ENCODE measurements around the gene DPP7. TPM values are rescaled to one million over a fixed set of nuclear protein-coding genes. Genes with fewer than 3 reads are reported as not detected.
A peak's percentile ranks its signal among the peaks of the same experiment; 100 is the strongest.
"Not testable (repeated sequence)": the region's sequence is repeated elsewhere in the genome, so short reads cannot be mapped to it uniquely, and the experiment has no call there.

The DPP7 gene
- total RNA-seq, 1 experiment from 2014 or later: 230 TPM

GRCh38 chr9:137127301-137128157, 13.0 kb upstream of the DPP7 start:
- Histone ChIP-seq H3K4me1 (0 out of 2 replicates have a peak, but pooled peaks cover 9% of the 10 kb centered on the region), H3K36me3 (ENCODE audit: control insufficient read depth, insufficient read depth, low read length) (no peaks in the 10 kb centered on the region), H3K27me3 (replicated peaks; ENCODE audit: control insufficient read depth, insufficient read depth, low read length) (no peaks in the 10 kb centered on the region), H3K4me3 (ENCODE audit: low read depth, low read length) (peak overlapping the region; percentile 87), H3K9me3 (no peaks in the 10 kb centered on the region)
- H3K4me3 Mint-ChIP-seq (ENCODE audit: unreplicated experiment): peak overlapping the region; percentile 82
- H3K36me3 Mint-ChIP-seq (ENCODE audit: insufficient read depth, unreplicated experiment): peaks cover 10% of the 10 kb centered on the region
- peaks cover 21% of the 10 kb centered on the region for H3K4me1 Mint-ChIP-seq (ENCODE audit: low read depth, unreplicated experiment)
- no TSS peak for BruUV-seq (replicated peaks)
- TF ChIP-seq CTCF (IDR thresholded peaks at IDR 0.05; ENCODE audit: insufficient read depth in 1 of 2, low read depth in 1 of 2, low read length in 1 of 2, severe bottlenecking in 1 of 2, unreplicated experiment in 1 of 2): peak in 1 of 2 experiments; percentile 4
- intact Hi-C loops (cut with micrococcal nuclease; ENCODE audit: unreplicated experiment): loop anchor here (5.0 kb wide), 1 partner anchor 40 kb away; no protein-coding TSS in a partner anchor
- peak in 1 of 2 experiments; percentile 57 for DNase-seq
- peak overlapping the region; percentile 89 for H3K27ac Mint-ChIP-seq (ENCODE audit: unreplicated experiment)
- POLR2A ChIA-PET: interaction anchor here (0.6 to 1.5 kb wide), 5 partner anchors 42 to 335 kb away, joined by 3 to 6 read pairs (median 3); partner anchors contain the start of genes LRRC26 and TUBB4B
- CTCF ChIA-PET: interaction anchor here (0.7 to 1.2 kb wide), 9 partner anchors 15 to 109 kb away, joined by 3 to 12 read pairs (median 5); partner anchors contain the start of genes ANAPC2, MAN1B1, RNF224 and SSNA1
- H3K9me3 Mint-ChIP-seq (ENCODE audit: unreplicated experiment): no peaks in the 10 kb centered on the region
- no peaks in the 10 kb centered on the region for H3K27me3 Mint-ChIP-seq (ENCODE audit: insufficient read depth, unreplicated experiment)

GRCh38 chr9:137126786-137127185, 12.3 kb upstream of the DPP7 start:
- TF ChIP-seq CTCF (IDR thresholded peaks at IDR 0.05; ENCODE audit: insufficient read depth in 1 of 2, low read depth in 1 of 2, low read length in 1 of 2, severe bottlenecking in 1 of 2, unreplicated experiment in 1 of 2): no peak
- Histone ChIP-seq H3K9me3 (no peaks in the 10 kb centered on the region), H3K4me3 (ENCODE audit: low read depth, low read length) (peak overlapping the region; percentile 40), H3K27me3 (replicated peaks; ENCODE audit: control insufficient read depth, insufficient read depth, low read length) (no peaks in the 10 kb centered on the region), H3K36me3 (ENCODE audit: control insufficient read depth, insufficient read depth, low read length) (no peaks in the 10 kb centered on the region), H3K4me1 (0 out of 2 replicates have a peak, but pooled peaks cover 9% of the 10 kb centered on the region)
- Mint-ChIP-seq H3K27ac (ENCODE audit: unreplicated experiment) (peak overlapping the region; percentile 89), H3K4me1 (ENCODE audit: low read depth, unreplicated experiment) (peaks cover 21% of the 10 kb centered on the region), H3K36me3 (ENCODE audit: insufficient read depth, unreplicated experiment) (peaks cover 10% of the 10 kb centered on the region), H3K27me3 (ENCODE audit: insufficient read depth, unreplicated experiment) (no peaks in the 10 kb centered on the region), H3K9me3 (ENCODE audit: unreplicated experiment) (no peaks in the 10 kb centered on the region), H3K4me3 (ENCODE audit: unreplicated experiment) (peak overlapping the region; percentile 82)
- POLR2A ChIA-PET: interaction anchor here (1.5 kb wide), 1 partner anchor 114 kb away, joined by 6 read pairs; the partner anchor contains the start of gene TUBB4B
- DNase-seq: no peak
- intact Hi-C loops (cut with micrococcal nuclease; ENCODE audit: unreplicated experiment): loop anchor here (5.0 kb wide), 1 partner anchor 41 kb away; no protein-coding TSS in a partner anchor
- BruUV-seq (replicated peaks): no TSS peak
- CTCF ChIA-PET: interaction anchor here (1.1 kb wide), 1 partner anchor 74 kb away, joined by 3 read pairs; the partner anchor contains the start of gene TPRN

GRCh38 chr9:137123952-137124462, 9.5 kb upstream of the DPP7 start:
- CTCF ChIA-PET; H3K36me3 ChIP-seq (ENCODE audit: control insufficient read depth, insufficient read depth, low read length); DNase-seq; BruUV-seq (replicated peaks); H3K4me1 ChIP-seq; H3K4me3 ChIP-seq (ENCODE audit: low read depth, low read length); POLR2A ChIA-PET; intact Hi-C loops (cut with micrococcal nuclease; ENCODE audit: unreplicated experiment); H3K27me3 Mint-ChIP-seq (ENCODE audit: insufficient read depth, unreplicated experiment); H3K9me3 Mint-ChIP-seq (ENCODE audit: unreplicated experiment); H3K9me3 ChIP-seq; H3K27me3 ChIP-seq (replicated peaks; ENCODE audit: control insufficient read depth, insufficient read depth, low read length); H3K4me3 Mint-ChIP-seq (ENCODE audit: unreplicated experiment); H3K27ac Mint-ChIP-seq (ENCODE audit: unreplicated experiment): not testable (repeated sequence)
- Mint-ChIP-seq H3K36me3 (ENCODE audit: insufficient read depth, unreplicated experiment) (peaks cover 16% of the 10 kb centered on the region), H3K4me1 (ENCODE audit: low read depth, unreplicated experiment) (peaks cover 21% of the 10 kb centered on the region)

Data from Caco-2 (cell line).